A549 (cell line): Measurements from ENCODE around the gene TSR3. TPM values are rescaled to one million over a fixed set of nuclear protein-coding genes. Genes with fewer than 3 reads are reported as not detected.

Experiments used
- ATAC-seq, 2 experiments: fragments of 200-7000 bp in 1 of 2; fragments of >200 bp in 1 of 2; cut with Nextera tagmentation in 1 of 2; cut with Tn5 transposase in 1 of 2; 3 replicates each; pipeline versions ENCODE4 v1.8.0 to v1.9.1; 2018 to 2020; ENCODE audit warnings: mild to moderate bottlenecking in 1 of 2, moderate library complexity in 1 of 2
- CTCF ChIA-PET: fragments of 300-600 bp; sonication (Branson Sonifier 250); formaldehyde crosslinking; extraction: SDS; loops from one replicate; lab custom pipeline; 2021; ENCODE audit warnings: antibody characterized with exemption, inconsistent platforms; lab: Yijun Ruan, JAX
- POLR2A ChIA-PET: fragments of 350-600 bp; formaldehyde crosslinking; extraction: SDS; loops from one replicate; lab custom pipeline; 2021; ENCODE audit warnings: antibody characterized with exemption, inconsistent platforms; lab: Yijun Ruan, JAX
- DNase-seq, 2 experiments: peaks; one replicate each; pipeline versions ENCODE4 v3.0.0 to v3.0.0-alpha.2; 2011 to 2016; ENCODE audit warnings: low read depth in 1 of 2, low spot score in 1 of 2
- FAIRE-seq: peaks from 2 replicates; lab custom pipeline; 2011; peaks lifted over from hg19 to GRCh38; lab: Jason Lieb, UNC
- H3K27ac ChIP-seq, 2 experiments: fragments of >200 bp; sonication (Bioruptor Twin); formaldehyde crosslinking; 3 replicates each; pipeline ENCODE4 v1.5.1; 2016 to 2017
- H3K4me1 ChIP-seq: fragments of >200 bp; sonication (Bioruptor Twin); formaldehyde crosslinking; 3 replicates; pipeline ENCODE4 v1.6.1; 2016
- H3K4me2 ChIP-seq: fragments of >200 bp; sonication (Bioruptor Twin); formaldehyde crosslinking; 3 replicates; pipeline ENCODE4 v1.6.1; 2016
- H3K4me3 ChIP-seq: fragments of >200 bp; sonication (Bioruptor Twin); formaldehyde crosslinking; 3 replicates; pipeline ENCODE4 v1.5.1; 2016
- H3K9me3 ChIP-seq: fragments of >200 bp; sonication (Bioruptor Twin); formaldehyde crosslinking; 3 replicates; pipeline ENCODE4 v1.6.1; 2016
- CEBPB ChIP-seq, 2 experiments: fragments of >200 bp in 1 of 2; sonication (Bioruptor Twin) in 1 of 2; formaldehyde crosslinking in 1 of 2; IDR thresholded peaks; 2 replicates each; pipeline ENCODE4 v1.6.1; 2012 to 2016
- FOXS1 ChIP-seq: fragments of 250-450 bp; sonication (Bioruptor Pico); IDR thresholded peaks from 2 replicates; pipeline ENCODE4 v1.5.0; 2020; ENCODE audit warnings: mild to moderate bottlenecking, moderate library complexity
- HDAC2 ChIP-seq: fragments of 200-600 bp; sonication (generic); IDR thresholded peaks from 2 replicates; pipeline ENCODE4 v1.6.1; 2016
- HEYL ChIP-seq: fragments of 250-450 bp; sonication (Bioruptor Pico); IDR thresholded peaks from 2 replicates; pipeline ENCODE4 v1.8.0; 2021; ENCODE audit warnings: mild to moderate bottlenecking, moderate library complexity
- HOXA7 ChIP-seq: fragments of 250-450 bp; sonication (Bioruptor Pico); IDR thresholded peaks from 2 replicates; pipeline ENCODE4 v1.5.0; 2020; ENCODE audit warnings: mild to moderate bottlenecking, moderate library complexity
- HOXB13 ChIP-seq: fragments of 250-450 bp; sonication (Bioruptor Pico); IDR thresholded peaks from 2 replicates; pipeline ENCODE4 v1.5.0; 2020; ENCODE audit warnings: low read depth, mild to moderate bottlenecking, moderate library complexity
- KDM5A ChIP-seq: fragments of 200-600 bp; sonication (generic); IDR thresholded peaks from 2 replicates; pipeline ENCODE4 v1.6.1; 2016; ENCODE audit warnings: antibody characterized with exemption, mild to moderate bottlenecking
- NR3C1 ChIP-seq: fragments of >200 bp; sonication (Bioruptor Twin); formaldehyde crosslinking; IDR thresholded peaks from 3 replicates; pipeline ENCODE4 v1.6.1; 2017
- RAD21 ChIP-seq, 2 experiments: fragments of >200 bp in 1 of 2; sonication (Bioruptor Twin) in 1 of 2; formaldehyde crosslinking in 1 of 2; IDR thresholded peaks in 1 of 2; conservative IDR thresholded peaks in 1 of 2; 2 replicates in 1 of 2; 3 replicates in 1 of 2; pipeline ENCODE4 v1.6.1; 2012 to 2018; ENCODE audit warnings: inconsistent platforms in 1 of 2
- RCOR1 ChIP-seq: fragments of 150-350 bp; IDR thresholded peaks from 2 replicates; pipeline ENCODE4 v1.6.1; 2014; ENCODE audit warnings: antibody characterized with exemption, low read length, low read depth
- SREBF2 ChIP-seq: fragments of 450-650 bp; IDR thresholded peaks from 2 replicates; pipeline ENCODE4 v1.6.1; 2014; ENCODE audit warnings: mild to moderate bottlenecking, moderate library complexity
- ZC3H11A ChIP-seq: fragments of 450-650 bp; IDR thresholded peaks from 2 replicates; pipeline ENCODE4 v1.6.1; 2014; ENCODE audit warnings: antibody characterized with exemption, mild to moderate bottlenecking
- ZNF302 ChIP-seq: fragments of 250-450 bp; sonication (Bioruptor Pico); IDR thresholded peaks from 2 replicates; pipeline ENCODE4 v1.9.0; 2021; ENCODE audit warnings: inconsistent platforms, mild to moderate bottlenecking, moderate library complexity
- ZSCAN20 ChIP-seq: fragments of 250-450 bp; sonication (Bioruptor Pico); IDR thresholded peaks from 2 replicates; pipeline ENCODE4 v1.8.0; 2022; ENCODE audit warnings: mild to moderate bottlenecking, moderate library complexity
- WGBS: methylation state at CpG from one replicate; pipeline ENCODE4 v1.1.6; 2017; ENCODE audit errors: missing lambda C conversion rate; 5-methylcytosine and 5-hydroxymethylcytosine counted together
- polyA plus RNA-seq, 4 experiments: library from polyadenylated mRNA; depleted of rRNA in 3 of 4; stranded (reverse); fragments of >200 nt; fragmentation: RNase III in 1 of 4; extraction: RNeasy Plus Mini Kit Qiagen cat#74134 plus additional on column Dnase treatment in 1 of 4; gene quantifications; 2 replicates in 3 of 4; 3 replicates in 1 of 4; pipeline ENCODE4 v1.2.3, GENCODE V29; 2011 to 2017
- TF ChIP-seq, protein P1 (sequence below): fragments of >200 bp; sonication (Bioruptor Twin); formaldehyde crosslinking; IDR thresholded peaks from 3 replicates; pipeline ENCODE4 v1.5.1; 2016
- TF ChIP-seq, protein P2 (sequence below): IDR thresholded peaks from 2 replicates; pipeline ENCODE4 v1.6.1; 2012
- TF ChIP-seq, protein P3 (sequence below): fragments of 250-450 bp; sonication (Bioruptor Pico); IDR thresholded peaks from 2 replicates; pipeline ENCODE4 v1.5.0; 2020; ENCODE audit warnings: low read depth, mild to moderate bottlenecking, moderate library complexity
- TF ChIP-seq, protein P4 (sequence below): fragments of 150-350 bp; IDR thresholded peaks from 2 replicates; pipeline ENCODE4 v1.6.1; 2014; ENCODE audit warnings: low read depth, mild to moderate bottlenecking, low read length
- TF ChIP-seq, protein P5 (sequence below): IDR thresholded peaks from 2 replicates; pipeline ENCODE4 v1.6.1; 2012; ENCODE audit warnings: low read depth, borderline replicate concordance

Gene TSR3
- polyA plus RNA-seq, 2 of the 4 experiments (the other 2 are of a cell fraction): 32.6 to 52.3 TPM

DNA sequence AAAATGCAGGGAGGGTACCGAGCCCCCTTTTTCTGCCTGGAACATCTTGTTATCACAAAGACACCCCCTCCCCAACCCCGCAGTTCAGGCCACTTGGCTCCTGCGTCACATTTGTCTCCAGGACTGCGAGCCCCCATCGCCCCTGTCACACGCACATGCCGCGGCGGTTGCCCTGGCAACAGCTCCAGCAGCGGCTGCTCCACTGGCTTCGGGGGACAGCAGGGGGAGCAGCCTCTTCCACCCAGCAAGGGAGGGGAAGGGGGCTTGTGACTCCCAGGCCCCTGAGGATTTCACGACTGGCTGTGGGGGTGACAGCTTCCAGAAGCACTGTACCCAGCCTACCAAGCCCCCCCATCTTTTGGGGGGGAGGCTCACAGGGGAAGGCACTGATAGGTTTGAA is 15.7 kb downstream of the TSR3 start:
- no peak for TF ChIP-seq HDAC2
- TF ChIP-seq ZC3H11A: no peak
- no peak for TF ChIP-seq ZSCAN20 (CRISPR knock-in tag)
- no peak for TF ChIP-seq ZNF302 (CRISPR knock-in tag)
- no peak for TF ChIP-seq HOXB13 (CRISPR knock-in tag)
- TF ChIP-seq RCOR1: no peak
- TF ChIP-seq, protein P1, sequence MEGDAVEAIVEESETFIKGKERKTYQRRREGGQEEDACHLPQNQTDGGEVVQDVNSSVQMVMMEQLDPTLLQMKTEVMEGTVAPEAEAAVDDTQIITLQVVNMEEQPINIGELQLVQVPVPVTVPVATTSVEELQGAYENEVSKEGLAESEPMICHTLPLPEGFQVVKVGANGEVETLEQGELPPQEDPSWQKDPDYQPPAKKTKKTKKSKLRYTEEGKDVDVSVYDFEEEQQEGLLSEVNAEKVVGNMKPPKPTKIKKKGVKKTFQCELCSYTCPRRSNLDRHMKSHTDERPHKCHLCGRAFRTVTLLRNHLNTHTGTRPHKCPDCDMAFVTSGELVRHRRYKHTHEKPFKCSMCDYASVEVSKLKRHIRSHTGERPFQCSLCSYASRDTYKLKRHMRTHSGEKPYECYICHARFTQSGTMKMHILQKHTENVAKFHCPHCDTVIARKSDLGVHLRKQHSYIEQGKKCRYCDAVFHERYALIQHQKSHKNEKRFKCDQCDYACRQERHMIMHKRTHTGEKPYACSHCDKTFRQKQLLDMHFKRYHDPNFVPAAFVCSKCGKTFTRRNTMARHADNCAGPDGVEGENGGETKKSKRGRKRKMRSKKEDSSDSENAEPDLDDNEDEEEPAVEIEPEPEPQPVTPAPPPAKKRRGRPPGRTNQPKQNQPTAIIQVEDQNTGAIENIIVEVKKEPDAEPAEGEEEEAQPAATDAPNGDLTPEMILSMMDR: no peak
- TF ChIP-seq HOXA7 (CRISPR knock-in tag): no peak
- TF ChIP-seq CEBPB (IDR thresholded peaks at IDR 0.05): no peak
- TF ChIP-seq FOXS1 (CRISPR knock-in tag): no peak
- no peak for TF ChIP-seq KDM5A
- no peak for TF ChIP-seq SREBF2
- TF ChIP-seq RAD21 (conservative IDR thresholded peaks at IDR 0.05 in 1 of 2, IDR thresholded peaks at IDR 0.05 in 1 of 2): no peak
- TF ChIP-seq, protein P2, sequence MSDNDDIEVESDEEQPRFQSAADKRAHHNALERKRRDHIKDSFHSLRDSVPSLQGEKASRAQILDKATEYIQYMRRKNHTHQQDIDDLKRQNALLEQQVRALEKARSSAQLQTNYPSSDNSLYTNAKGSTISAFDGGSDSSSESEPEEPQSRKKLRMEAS: no peak
- TF ChIP-seq, protein P3, sequence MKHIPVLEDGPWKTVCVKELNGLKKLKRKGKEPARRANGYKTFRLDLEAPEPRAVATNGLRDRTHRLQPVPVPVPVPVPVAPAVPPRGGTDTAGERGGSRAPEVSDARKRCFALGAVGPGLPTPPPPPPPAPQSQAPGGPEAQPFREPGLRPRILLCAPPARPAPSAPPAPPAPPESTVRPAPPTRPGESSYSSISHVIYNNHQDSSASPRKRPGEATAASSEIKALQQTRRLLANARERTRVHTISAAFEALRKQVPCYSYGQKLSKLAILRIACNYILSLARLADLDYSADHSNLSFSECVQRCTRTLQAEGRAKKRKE (CRISPR knock-in tag): no peak
- TF ChIP-seq, all 56 proteins: peak for 0
- ATAC-seq (no peak), FAIRE-seq (no peak), DNase-seq (no peak)
- no peak overlapping the region for H3K27ac ChIP-seq
- 27% methylated on average over 11 of the region's 12 CpGs for WGBS
- no peaks in the 10 kb centered on the region for H3K9me3 ChIP-seq
- H3K4me3 ChIP-seq: no peak overlapping the region
- ChIA-PET CTCF (interaction anchor here (1.4 to 5.5 kb wide), 5 partner anchors 11 to 35 kb away, joined by 5 to 46 read pairs (median 29); no protein-coding TSS in a partner anchor), POLR2A (no interaction called here)
- no peak overlapping the region; the same call in 2 of the 3 replicates for H3K4me2 ChIP-seq
- peaks cover 32% of the 10 kb centered on the region for H3K4me1 ChIP-seq

DNA sequence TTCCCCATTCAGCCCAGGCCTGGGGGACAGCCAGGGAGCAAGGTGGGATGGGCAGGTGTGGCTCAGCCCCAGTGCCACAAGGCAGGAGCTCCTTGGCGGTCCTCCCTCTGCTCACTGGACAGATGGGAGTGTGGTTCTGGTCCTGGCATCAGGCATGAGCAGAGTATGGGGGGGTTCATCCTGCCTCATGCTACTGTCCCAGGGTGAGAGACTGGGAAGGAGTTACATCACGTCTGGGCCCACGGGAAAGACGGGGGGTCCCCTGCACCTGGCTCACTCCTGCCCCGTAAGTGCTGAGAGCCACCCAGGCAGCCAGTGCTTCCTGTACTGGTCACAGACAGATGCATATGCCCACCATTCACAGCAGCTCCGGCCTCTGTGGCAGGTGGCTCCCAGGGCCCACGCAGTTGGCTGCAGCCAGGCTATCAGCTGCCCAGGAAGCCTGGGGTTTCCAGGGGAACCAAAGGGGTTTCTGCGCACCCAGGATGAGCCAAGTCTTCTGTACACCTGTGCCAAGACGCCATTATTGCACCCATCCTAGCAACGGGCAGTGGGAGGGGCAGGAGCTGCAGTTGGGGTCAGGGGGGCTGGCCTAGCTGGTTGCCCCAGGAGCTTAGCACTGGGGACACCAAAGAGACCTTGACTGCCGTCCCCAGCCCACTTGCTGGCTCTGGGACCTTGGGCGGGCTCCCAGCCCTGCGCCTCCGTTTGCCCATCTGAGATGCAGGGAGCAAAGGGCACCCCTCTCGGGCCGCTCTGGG is 16.3 kb downstream of the TSR3 start:
- H3K4me3 ChIP-seq: no peak overlapping the region
- ChIA-PET CTCF (interaction anchor here (0.6 to 5.5 kb wide), 6 partner anchors 11 to 42 kb away, joined by 3 to 46 read pairs (median 18); no protein-coding TSS in a partner anchor), POLR2A (no interaction called here)
- no peaks in the 10 kb centered on the region for H3K9me3 ChIP-seq
- 14% methylated on average over 11 of the region's 16 CpGs for WGBS
- H3K4me1 ChIP-seq: peaks cover 32% of the 10 kb centered on the region
- TF ChIP-seq, protein P4, sequence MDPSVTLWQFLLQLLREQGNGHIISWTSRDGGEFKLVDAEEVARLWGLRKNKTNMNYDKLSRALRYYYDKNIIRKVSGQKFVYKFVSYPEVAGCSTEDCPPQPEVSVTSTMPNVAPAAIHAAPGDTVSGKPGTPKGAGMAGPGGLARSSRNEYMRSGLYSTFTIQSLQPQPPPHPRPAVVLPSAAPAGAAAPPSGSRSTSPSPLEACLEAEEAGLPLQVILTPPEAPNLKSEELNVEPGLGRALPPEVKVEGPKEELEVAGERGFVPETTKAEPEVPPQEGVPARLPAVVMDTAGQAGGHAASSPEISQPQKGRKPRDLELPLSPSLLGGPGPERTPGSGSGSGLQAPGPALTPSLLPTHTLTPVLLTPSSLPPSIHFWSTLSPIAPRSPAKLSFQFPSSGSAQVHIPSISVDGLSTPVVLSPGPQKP: no peak
- TF ChIP-seq NR3C1: no peak
- TF ChIP-seq, protein P5, sequence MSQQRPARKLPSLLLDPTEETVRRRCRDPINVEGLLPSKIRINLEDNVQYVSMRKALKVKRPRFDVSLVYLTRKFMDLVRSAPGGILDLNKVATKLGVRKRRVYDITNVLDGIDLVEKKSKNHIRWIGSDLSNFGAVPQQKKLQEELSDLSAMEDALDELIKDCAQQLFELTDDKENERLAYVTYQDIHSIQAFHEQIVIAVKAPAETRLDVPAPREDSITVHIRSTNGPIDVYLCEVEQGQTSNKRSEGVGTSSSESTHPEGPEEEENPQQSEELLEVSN: no peak
- no peak for TF ChIP-seq ZNF302 (CRISPR knock-in tag)
- TF ChIP-seq HEYL: no peak
- TF ChIP-seq, protein P1: no peak
- DNase-seq: no peak
- H3K4me2 ChIP-seq: no peak overlapping the region; the same call in 2 of the 3 replicates
- no peak for FAIRE-seq
- H3K27ac ChIP-seq: no peak overlapping the region
- peak; percentile 1 to 12; a peak in 3 of 6 replicates for ATAC-seq
